ENCODE data around the gene CST8.
"Not testable (repeated sequence)": the region's sequence is repeated elsewhere in the genome, so short reads cannot be mapped to it uniquely, and the experiment has no call there.

CST8 gene, protein sequence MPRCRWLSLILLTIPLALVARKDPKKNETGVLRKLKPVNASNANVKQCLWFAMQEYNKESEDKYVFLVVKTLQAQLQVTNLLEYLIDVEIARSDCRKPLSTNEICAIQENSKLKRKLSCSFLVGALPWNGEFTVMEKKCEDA

GRCh38 chr20:23490817-23491216 is at the start of gene CST8:
TSS of gene CST8 (plus strand) at chr20:23491117. CDS start at chr20:23491668, 551 bp downstream.
- no peak for DNase-seq (ENCODE audit: low read depth in 3 of 3)

- peak; percentile 39 to 46 (median 46) for DNase-seq (ENCODE audit: low read depth in 3 of 3)
Observed at GRCh38 chr20:23441850-23442313, 49.0 kb upstream of the CST8 start.

GRCh38 chr20:23442436-23442835 is 48.5 kb upstream of the CST8 start:
- no peak for DNase-seq (ENCODE audit: low read depth in 3 of 3)

GRCh38 chr20:23444859-23445258 is 46.1 kb upstream of the CST8 start:
- no peak for DNase-seq (ENCODE audit: low read depth in 3 of 3)

- DNase-seq (ENCODE audit: low read depth in 3 of 3), result no peak
Observed at GRCh38 chr20:23445596-23446217, 45.2 kb upstream of the CST8 start.

DNA sequence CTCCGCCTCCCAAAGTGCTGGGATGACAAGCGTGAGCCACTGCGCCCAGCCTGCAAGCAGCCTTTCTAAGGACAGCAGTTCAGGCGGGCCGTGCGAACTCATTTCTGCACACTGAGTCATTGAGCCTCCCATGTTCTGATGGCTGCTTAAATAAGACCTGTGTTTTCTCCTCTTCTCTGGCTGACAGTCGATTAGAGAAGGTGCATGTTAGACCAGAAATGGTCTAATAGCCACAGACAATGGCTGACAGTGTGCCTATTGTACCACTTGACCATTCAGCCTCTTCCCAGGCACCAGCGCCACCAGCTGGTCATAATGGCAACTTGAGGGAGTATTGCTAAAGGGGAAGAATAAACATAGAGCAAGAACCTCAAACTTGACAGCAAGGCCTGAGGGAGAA is 44.4 kb upstream of the CST8 start:
- peak in 1 of 3 experiments; percentile 22 for DNase-seq (ENCODE audit: low read depth in 3 of 3)

DNA sequence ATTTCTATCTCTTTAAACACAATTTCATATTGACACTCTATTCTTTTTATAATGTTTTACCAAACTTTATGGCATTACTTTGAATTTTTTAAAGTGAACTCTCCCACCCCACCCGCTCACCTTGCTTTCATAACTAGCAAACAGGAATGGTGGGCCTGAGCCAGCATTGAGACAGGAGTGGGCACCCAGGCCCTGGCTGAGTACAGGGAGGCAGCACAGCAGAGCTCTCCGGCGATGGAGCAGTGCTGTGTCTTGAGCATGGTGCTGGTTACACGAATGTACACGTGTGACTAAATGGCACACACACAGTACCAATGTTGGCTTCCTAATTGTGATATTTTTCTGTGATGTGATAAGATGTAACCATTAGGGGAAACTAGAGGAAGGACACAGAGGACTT is 42.8 kb upstream of the CST8 start:
- no peak for DNase-seq (ENCODE audit: low read depth in 3 of 3)

DNA sequence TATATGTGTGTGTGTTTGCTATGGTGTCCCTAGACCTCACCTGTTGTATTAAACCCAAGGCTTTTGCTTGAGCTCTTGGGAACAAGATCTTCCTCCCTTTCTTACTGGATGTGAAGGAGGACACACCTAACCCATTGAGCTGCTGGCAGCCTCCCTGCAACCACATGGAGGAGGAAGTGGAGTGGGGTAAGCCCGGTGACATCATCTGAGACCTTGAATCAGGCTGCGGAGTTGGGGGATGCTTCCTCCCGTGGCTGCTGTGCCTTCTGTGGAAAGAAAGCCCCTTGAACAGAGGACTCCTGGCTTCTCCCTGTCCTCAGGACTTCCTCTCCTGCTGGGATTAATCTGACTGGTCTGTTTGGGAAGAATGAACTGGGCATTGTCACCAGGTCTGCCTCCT is 41.5 kb upstream of the CST8 start:
- DNase-seq (ENCODE audit: low read depth in 3 of 3), result no peak

DNA sequence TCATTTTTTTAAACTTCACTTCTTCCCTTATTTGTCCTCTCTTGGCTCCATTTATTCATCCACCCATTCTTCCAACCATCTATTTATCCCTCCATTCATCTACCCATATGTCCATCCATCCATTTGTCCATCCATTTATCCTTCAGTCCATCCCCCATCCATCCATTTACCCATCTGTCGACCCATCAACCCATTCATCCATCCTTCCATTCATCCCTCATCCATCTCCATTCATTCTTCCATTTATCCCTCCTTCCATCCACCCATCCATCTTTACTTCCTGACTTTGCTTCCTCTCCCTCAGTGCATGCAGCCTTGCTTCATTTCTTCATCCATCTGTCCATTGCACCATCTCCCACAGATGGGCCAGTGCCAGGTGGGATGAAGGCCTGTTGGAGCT is 40.0 kb upstream of the CST8 start:
- no peak for DNase-seq (ENCODE audit: low read depth in 3 of 3)

GRCh38 chr20:23451956-23452487 is 38.9 kb upstream of the CST8 start:
- no peak for DNase-seq (ENCODE audit: low read depth in 3 of 3)

- no peak for DNase-seq (ENCODE audit: low read depth in 3 of 3)
Observed at GRCh38 chr20:23452776-23453175, 38.1 kb upstream of the CST8 start, which contains the start of gene CST11. TSS of gene CST11 (minus strand) at chr20:23452876. CDS start at chr20:23452811, 65 bp downstream.

DNA sequence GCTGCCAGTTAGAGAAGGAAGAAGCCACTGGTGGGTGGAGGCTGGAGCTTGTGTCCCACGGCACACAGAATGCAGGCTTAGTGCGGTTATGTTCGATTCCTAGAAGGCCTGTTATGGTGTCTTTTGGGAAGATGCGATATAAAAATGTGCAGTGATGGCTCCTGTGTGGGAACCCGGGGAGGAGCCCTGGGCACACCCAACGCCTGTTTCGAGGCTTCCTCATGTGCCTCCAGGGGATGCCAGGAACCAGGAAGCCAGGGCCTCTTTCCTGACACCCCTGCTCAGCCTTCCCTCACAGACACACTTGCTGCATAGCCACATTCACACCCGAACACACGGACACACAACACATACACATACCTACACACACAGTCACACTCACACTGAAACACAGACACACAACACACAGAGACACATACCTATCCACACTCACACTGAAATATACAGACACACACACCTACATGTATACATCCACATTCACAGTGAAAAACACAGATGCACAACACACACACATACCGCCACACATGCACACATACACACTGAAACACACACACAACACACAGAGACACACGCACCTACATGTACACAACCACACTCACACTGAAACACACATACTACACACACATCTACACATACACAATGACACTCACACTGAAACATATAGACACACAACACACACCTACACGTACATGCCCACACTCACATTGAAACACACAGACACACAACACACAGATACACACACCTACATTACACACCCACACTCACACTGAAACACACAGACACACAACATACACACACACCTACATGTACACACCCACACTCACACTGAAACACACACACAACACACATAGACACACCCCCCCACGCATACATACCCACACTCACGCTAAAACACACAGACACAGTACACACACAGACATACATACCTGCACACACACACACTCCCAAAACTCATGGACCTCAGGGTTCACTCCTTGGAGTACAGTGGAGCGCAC is 37.1 kb upstream of the CST8 start:
- DNase-seq (ENCODE audit: low read depth in 3 of 3), result no peak

GRCh38 chr20:23454816-23455215 is 36.1 kb upstream of the CST8 start:
- no peak for DNase-seq (ENCODE audit: low read depth in 3 of 3)

- no peak for DNase-seq (ENCODE audit: low read depth in 3 of 3)
Observed at GRCh38 chr20:23455639-23456038, 35.3 kb upstream of the CST8 start.

- DNase-seq (ENCODE audit: low read depth in 3 of 3), result no peak
Observed at GRCh38 chr20:23456409-23456808, 34.5 kb upstream of the CST8 start.

- no peak for DNase-seq (ENCODE audit: low read depth in 3 of 3)
Observed at GRCh38 chr20:23456873-23457272, 34.0 kb upstream of the CST8 start.

DNA sequence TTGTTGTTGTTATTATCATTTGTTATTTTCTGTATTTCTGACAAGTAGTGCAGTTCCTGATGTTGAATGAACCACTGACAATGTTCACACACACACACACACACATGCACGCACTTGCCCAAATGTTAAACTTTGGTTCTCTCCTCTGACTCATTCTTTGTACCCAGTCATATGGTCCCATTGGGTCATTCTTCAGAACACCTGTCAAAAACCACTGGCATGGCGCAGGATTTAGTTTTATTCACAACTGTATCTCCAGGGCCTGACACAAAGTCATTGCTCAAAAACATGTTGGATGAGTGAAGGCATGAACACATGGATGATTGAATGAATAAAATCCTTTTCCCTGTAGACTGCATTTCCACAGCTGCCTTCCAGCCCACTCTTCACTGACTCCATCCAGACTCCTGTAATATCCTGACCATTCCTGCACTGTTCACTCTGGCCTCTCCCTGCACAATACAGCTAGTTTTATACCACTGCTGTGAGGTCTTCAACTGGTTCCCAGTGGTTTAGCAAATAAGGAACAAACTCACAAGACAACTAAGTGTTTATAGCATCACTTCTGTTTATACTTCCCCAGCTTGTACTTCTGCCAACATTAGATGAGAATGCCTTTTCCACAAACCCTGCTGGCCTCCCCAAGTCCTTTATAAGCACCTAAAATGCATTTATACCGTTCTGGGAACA is 31.3 kb upstream of the CST8 start:
- no peak for DNase-seq (ENCODE audit: low read depth in 3 of 3)

DNA sequence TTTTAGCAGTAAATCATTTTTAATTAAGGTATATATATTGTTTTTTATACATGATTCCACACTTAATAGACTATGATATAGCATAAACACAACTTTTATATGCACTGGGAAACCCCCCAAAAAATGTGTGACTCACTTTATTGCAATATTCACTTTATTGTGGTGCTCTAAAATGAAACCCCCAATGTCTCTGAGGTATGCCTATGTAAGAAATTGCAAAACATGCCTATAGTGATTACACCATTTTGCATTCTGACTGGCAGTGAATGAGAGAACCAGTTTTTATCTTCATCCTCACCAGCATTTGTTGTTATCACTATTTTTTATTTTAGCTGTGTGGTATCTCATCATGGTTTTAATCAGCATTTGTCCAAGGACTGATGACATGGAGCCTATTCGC is 29.7 kb upstream of the CST8 start:
- DNase-seq (ENCODE audit: low read depth in 3 of 3), result no peak

DNA sequence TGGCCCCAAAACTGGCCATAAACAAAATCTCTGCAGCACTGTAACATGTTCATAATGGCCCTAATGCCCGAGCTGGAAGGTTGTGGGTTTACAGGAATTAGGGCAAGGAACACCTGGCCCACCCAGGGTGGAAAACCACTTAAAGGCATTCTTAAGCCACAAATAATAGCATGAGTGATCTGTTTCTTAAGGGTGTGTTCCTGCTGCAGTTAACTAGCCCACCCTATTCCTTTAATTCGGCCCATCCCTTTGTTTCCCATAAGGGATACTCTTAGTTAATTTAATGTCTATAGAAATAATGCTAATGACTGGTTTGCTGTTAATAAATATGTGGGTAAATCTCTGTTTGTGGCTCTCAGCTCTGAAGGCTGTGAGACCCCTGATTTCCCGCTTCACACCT is 24.0 kb upstream of the CST8 start:
- DNase-seq (ENCODE audit: low read depth in 3 of 3), result not testable (repeated sequence)

GRCh38 chr20:23472306-23472705 is 18.6 kb upstream of the CST8 start:
- not testable (repeated sequence) for DNase-seq (ENCODE audit: low read depth in 3 of 3)

DNA sequence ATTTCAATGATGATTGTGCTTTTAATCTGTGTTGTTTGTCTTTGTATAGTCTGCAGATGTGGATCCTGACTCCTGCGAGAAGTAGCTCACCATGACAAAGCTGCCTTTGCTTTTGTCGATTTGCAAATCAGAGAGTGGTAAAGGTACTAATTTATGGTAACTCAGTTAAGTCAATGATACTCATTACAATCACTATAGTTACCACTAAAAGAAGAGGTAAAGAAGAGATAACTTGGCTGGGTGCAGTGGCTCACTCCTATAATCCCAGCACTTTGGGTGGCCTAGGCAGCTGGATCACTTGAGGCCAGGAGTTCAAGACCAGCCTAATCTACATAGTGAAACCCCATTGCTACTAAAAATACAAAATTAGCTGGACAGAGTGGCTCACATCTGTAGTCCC is 17.6 kb upstream of the CST8 start:
- not testable (repeated sequence) for DNase-seq (ENCODE audit: low read depth in 3 of 3)

- DNase-seq (ENCODE audit: low read depth in 3 of 3), result no peak
Observed at GRCh38 chr20:23475395-23475794, 15.5 kb upstream of the CST8 start.
